HG03066 (cell line): ENCODE measurements around the gene FBXL4.

Experiments
- ATAC-seq: cut with Tn5 transposase; IDR thresholded peaks from one replicate; pipeline ENCODE4 v1.9.1; 2021; ENCODE audit warnings: low read depth; ENCODE audit not compliant: unreplicated experiment

FBXL4 gene

DNA sequence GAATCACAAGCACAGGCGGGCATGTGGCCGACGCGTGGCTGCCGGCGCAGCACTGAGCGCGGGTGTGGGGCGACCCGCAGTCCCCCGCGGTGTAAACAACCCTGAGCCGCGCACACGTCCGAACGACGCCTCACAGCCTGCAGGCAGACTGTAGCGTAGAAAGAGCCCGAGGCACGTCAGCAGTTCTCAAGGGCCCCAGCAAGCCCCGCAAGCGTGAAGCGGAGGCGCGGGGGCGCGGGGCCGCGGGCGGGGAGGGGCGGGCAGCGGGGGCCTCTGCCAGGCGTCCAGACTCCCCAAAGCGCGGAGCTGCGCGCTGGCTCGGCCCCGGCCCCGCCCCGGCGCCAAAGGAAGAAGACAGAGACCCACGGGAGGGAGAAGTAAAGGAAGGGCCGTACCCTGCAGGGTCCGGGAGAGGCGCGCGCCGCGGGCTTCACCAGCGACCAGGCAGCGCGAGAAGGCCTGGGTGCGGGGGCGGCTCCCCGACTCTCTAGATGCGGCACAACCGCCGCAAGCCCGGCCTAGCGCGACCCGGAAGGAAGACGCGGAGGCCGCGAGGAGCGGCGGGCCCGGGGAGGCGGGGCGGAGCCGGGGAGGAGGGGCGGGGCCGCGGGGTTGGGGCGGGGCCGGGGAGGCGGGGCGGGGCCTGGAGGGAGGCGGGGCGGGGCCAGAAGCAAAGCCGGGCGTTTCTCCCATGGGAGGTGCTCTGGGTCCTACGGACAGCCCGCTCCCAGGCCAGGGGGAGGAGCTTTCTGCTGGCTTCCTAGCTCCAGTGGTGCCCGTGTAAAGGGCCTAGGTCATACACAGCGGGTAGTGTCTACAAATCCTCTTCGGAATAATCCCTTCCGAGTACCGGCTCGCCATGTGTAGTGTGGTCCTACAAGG is at the start of gene FBXL4:
Gene FBXL4 (minus strand): TSS at position 536 of the 882 bp plus-strand sequence. CDS start 20,958 bp downstream, outside the sequence.
- ATAC-seq: peak; percentile 70

DNA sequence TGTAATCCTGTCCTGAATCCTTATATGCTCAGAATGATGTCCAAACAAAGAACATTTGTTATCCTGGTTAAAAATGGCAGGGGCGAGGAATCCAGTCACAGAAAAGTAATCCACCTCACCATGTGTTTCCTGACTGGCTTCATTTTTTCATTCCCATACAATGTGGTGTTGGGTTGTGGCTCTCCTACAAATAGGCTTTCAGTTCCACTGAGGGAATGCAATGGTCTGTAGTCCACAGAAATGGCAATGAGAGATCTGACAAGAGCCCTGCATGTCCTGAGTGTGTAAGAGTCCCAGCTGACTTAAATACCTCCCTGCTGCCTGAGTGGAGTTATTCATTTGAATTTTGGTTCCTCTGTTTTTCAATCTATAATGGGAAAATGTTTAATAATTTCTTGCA is 47.4 kb upstream of the FBXL4 start:
- ATAC-seq: no peak

DNA sequence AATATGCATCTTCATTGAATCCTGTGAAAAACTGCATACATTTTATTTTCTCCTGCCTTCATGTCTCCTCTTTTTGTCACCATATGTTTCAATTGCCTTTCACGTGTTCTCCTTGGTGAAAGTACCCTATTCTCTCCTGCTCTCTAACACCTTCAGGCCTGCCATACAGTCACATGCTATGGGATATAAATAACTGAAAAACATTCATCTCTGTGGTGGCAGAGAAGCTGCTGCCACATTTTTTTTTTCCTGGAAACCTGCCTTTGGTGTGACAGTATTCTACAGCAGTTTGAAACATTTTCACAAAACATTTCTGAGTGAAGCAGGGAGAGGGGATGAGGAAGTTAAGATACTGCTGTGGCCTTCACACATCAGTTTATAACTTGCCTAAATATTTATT is 44.8 kb upstream of the FBXL4 start:
- no peak for ATAC-seq

DNA sequence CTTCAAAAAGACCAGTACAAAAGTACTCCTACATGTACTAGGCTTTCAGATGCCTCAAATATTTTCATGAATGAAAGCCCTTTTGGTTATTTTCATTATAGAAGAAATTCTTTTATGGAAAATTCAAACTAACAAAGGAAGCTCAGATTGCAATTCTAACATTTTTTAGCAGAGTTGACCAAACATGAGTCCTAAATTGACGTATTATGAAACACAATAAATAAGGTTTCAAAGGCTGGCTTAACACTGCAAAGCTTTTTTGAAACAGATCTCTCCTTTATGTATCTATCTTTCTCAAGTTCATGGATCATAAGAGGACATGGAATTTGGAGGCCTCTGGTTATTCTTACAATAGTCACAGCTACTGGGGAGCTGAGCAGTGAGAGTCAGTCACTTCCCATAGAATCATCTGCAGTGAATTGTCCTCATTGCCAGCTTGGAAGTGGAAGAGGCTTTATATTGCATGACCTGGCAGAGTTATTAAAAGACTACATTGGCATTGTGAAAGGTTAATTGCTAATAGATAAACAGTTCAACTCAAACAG is 38.4 kb upstream of the FBXL4 start:
- ATAC-seq: no peak

DNA sequence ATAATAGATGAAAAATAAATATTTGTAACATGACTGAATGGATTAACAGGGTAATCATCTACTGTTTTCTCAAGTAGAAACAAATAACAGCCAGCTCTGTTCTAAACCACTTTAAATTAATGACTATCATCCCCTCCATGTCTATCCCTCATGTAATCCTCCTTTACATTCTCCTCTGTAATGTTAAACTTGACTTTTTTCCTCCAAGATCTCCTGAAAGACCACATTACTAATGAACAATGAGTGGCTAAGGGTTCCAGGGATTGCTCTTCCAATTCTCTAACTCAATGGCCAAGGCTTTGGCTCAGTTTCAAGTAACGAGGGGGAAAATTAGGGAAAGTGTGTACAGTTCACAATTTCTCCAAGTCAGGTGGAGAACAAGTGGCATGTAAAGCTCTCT is 37.6 kb upstream of the FBXL4 start:
- ATAC-seq: no peak

DNA sequence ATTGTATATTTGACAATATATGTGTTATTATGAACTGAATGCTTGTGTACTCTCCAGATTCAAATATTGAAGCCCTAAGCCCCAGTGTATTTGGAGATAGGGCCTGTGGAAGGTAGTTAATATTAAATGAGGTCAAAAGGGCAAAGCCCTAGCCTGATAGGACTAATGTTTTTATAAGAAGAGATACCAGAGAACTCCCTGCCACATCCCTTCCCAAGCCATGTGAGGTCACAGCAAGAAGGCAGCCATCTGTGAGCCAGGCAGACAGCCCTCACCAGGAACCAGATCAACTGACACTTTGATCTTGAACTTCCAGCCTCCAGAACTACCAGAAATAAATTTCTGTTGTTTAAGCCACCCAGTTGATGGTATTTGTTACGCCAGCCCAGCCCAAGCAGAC is 36.4 kb upstream of the FBXL4 start:
- no peak for ATAC-seq

DNA sequence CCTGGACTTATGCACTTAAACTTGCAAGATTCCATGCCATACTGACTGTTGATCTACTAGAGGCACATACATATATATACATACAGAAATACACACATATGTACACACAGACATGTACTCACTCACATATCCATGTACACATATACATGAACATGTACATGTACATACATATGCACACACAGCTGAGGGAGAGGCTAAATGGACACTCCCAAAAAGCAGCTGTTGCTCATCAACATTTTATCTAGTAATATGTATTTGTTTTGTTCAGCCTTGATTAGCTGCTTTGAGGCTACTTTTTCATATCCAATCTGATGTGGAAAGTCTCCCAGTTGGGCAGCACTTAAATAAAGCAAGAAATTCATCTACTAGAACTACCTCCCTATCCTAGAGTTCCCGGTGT is 33.7 kb upstream of the FBXL4 start:
- no peak for ATAC-seq

DNA sequence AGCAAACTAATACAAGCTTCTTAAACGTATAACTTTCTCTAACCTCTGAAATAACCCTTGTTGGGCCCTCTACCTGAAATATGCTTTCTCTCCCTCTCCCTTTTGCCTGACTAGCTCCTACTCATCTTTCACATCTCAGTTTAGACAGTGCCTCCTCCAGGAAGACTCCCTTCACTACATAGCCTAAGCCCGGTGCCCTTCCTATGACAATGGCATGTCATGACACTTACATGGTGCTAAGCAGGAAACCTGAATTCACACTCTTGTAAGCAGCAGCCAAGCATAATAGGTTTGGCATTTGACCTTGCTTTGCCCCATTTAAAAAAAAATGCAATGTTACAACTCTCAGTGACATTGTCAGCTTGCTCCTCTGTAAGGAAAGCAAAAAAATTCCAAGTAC is 33.1 kb upstream of the FBXL4 start:
- ATAC-seq: no peak

DNA sequence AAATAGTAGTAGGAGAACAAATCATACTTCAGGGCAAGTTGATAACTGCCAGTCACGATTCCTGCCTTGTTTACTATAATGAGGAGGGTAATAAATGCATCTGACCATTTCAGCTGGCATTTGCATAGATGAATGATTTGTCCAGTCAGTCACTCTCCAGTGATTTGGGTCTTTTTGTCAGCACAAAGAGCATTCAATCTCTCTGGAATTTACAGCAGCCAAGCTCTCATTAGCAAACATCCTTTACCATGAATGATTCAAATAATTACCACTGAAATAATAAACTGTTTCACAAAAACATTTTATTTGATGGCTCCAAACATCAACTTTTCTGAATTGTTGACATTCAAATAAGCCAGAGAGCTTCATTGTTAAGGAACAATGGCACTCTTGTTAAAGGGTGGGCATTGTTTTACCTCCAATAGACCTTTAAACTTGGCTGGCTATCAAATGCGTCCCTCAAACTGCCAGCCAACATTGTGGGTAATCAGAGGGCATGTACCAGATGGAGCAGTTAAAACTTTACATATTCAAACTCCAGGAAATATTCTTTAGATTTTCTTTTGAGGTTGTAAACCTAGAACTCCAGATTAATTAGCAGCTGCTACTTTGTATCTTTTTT is 30.0 kb upstream of the FBXL4 start:
- no peak for ATAC-seq

DNA sequence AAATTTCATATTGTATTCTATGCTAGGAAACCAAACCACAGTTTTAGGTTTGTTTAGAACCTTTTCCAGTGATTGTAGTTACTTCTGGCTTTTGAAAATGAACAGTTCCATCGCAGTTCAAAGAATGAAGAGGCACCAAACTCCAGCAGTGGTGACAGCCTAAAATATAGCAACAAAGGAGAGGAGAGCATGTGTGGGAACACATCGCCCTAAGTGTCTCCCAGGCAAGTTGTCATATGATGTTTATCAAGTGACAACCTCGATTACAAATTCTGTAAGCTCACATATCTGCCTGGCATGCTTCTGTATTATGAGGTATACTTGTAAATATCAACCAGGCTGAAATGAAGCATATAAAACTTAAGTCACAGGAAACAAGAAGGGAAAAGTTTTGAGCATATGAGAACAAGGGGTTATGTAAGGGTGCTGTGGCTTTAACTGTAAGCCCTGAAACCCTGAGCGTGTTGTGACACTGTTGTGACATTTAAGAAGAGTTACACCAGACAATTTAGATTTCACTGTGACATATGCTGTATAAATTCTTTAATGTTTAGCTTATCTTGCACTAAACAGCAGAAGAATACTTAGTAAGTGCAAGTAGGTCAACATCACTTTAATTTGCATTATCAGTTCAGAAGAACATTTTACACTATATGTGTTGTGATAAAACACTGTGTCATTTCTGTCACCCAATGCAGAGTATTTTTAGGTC is 29.1 kb upstream of the FBXL4 start:
- no peak for ATAC-seq

DNA sequence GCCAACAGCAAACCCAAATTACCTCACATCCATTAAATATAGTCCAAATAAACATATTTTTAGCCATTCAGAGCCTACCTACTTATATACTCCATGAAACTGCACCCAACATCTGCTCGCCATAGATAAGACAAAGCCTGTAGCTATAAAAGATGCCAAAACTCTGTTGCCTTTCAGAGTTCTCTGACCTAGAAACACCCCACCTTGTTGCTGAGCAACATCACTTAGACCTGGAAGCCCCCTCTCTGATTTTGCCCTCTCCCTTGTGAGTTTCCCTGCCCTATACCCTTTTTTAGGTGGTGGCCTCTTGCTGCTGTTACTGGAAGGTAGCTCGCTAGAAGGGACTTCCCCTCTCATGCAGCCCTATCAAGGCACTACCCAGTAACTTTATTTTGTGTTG is 27.7 kb upstream of the FBXL4 start:
- ATAC-seq: no peak

DNA sequence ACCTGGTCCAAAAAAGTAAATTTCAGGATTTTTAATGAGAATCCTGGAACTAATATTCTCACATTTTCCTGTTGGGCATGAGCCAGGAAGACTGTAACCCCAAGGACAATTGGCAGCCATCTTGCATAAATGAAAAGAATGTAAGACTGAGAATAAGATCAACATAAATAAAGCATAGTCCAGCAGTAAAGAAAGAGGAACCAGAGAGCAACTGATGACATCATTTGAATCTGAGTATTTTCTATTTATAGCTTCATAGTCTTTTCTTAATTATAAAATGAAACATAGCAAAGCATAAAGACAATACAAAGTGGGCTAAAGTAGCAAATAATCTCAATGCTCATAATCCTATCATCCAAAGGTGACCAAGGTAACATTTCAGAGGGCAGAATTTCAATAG is 26.6 kb upstream of the FBXL4 start:
- no peak for ATAC-seq

DNA sequence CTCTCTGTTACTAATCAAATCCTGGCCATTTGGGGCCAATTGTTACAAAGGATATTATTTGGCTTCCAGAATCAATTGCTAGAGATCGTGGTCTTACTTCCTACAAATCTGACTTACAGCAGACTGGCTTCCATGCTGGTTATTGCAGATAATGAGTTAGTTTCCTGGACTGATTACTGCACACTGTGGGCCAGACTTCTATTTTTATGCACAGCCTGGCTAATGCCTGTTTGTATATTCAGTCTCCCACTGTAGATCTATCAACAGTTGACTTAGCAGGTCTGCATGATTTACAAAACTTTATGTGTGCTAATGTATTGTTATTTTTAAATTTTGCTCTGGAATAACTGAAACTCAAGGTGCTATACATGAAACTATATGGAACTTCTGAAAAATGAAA is 25.8 kb upstream of the FBXL4 start:
- no peak for ATAC-seq

DNA sequence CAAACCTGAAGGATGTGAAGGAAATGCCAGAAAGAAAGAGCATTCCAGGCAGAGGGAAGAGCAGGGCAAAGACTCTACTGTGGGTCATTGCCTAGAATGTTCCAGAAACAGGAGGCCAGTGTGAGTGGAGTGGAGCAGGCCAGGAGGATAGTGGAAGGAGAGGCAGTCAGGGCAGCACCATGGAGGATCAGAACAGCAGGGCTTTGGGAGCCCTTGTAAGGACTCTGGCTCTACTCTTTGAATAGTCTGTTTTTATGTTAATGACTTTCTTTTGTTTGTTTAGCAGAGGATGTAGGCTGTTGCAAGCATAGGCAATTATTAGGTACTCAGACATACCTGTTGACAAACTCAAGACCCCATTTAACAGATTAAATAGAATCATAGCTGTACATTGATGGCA is 23.6 kb upstream of the FBXL4 start:
- ATAC-seq: no peak

DNA sequence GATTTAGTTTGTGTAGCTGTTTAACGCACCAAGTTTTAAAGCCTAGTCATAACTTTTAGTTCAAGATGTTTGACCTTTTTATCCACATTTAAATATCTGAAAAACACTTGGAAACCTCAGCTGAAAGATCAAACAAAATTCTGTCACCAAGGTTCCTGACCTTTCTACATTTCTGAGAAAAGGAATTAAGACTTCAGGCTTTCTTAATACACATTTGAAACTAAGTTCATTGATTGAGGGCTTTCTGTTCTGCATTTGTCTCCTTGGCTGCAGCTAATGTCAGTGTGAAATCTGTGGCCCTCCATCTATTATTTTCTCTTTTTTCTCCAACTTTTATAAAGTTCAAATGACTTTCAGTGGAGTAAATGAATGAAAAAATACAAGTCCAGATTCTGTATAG is 22.7 kb upstream of the FBXL4 start:
- no peak for ATAC-seq

DNA sequence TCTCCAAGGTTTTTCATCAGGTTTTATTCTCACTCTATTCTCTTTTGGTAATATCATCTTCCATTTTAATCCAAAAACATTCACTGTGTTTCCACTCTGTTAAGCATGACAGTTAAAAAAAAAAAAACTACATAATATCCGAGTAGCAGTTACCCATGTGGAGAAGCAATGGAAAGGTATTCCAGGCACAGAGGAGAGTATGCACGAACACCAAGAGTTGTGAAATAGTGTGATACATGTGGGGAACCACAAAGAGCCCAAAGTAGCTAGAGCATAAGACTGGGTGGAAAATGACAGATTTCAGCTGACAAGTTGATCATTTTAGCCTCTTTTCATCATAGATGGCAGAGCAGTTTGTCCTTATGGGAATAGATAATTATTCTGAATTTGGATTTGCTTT is 19.9 kb upstream of the FBXL4 start:
- no peak for ATAC-seq

DNA sequence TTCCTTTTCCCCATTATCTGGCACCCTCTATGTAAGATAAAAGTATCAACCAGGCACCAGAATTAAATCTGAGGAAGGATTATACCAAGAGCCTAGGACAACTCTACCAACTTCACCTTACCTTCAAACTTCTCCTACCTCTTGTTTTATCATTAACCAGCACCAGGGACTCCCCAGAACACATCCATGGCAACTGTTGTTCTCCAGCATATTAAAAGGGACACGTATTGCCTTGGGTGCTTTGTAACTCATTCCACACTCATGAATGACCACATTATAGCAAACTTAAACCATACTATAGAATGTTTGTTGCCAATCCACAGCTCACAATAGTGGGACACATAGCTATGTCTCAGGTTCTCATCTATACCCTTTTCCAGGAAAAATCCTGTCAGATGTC is 11.9 kb upstream of the FBXL4 start:
- no peak for ATAC-seq

DNA sequence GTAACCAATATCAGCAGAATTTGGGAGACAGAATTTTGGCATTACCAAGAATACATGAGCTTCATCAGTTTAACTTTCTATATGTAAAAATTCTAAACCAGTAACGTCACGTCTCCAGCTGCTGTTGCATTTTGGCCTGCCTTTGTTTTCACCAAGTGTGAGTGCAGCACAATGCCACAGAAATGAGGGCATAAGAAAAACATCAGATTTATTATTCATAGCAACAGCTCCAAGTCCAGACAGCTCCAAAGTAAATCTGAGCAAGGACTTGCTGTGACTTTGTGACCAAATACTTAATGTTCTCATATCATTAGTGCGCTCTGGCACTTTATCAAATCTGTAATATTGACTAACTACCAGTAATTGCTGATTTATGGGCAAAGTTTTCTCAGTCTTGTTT is 11.0 kb upstream of the FBXL4 start:
- no peak for ATAC-seq

DNA sequence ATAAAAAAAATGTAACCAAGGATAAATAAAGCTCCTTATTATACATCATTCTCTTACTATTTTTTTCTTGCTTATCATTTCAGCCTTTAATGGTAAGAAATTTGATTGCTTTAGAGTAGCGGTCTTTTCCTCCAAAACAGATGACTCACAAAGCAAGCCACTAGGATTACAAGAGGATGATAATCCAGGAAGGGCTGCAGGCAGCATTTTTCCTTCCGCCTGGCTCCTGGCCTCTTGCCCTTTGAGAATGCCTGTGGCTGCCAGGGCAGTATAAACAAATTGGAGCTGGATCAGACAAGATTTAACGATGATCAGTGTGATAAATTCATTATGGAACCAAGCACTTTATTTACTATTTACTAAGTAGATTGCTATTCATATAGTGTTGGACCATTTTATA is 9.7 kb upstream of the FBXL4 start:
- ATAC-seq: no peak

DNA sequence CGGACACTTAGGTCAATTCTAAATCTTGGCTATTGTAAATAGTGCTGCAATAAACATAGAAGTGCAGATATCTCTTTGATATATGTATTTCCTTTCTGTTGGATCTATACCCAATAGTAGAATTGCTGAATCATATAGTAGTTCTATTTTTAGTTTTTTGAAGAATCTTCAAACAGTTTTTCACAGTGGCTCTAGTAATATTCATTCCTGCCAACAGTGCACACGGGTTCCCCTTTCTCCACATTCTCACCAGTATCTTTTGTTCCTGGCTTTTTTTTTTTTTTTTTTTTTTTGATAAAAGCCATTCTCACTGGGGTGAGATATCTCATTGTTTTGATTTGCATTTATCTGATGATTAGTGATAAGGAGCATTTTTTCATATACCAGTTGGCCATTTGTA is 1.8 kb upstream of the FBXL4 start:
- no peak for ATAC-seq

DNA sequence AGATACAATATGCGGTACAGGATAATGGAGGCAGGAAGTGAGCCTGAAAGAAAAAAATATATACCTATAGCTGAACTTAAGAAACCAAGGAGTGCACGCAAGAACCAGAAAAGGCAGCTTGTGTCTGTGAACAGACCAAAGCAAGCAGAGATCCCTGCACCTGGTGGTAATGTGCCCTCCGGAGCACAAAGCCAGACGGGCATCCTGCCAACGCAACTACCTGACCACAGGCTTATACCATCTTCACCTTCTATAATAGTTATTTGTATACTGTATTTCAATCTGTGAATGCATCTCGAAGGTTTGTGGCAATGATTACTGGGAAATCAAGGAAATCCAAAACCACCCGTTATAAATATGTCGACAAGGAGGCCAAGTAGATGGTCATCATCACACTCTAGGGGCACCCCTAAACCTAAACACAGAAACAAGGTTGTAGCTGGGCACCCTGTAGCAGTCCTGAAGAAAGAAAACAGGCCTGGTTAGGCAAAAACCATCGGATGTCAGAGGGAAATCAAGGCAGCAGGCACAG is 801 bp downstream of the FBXL4 start:
- ATAC-seq: peak; percentile 18
